Stomach (tissue), 4 donors: ENCODE measurements around the gene CLEC16A.

Experiments
- EP300 ChIP-seq: sonication (generic); formaldehyde crosslinking; IDR thresholded peaks from one replicate; pipeline ENCODE4 v1.6.1; 2017; ENCODE audit warnings: antibody characterized with exemption
- POLR2A ChIP-seq, 4 donors: fragments of 450-650 bp; IDR thresholded peaks; one replicate each; pipeline ENCODE4 v1.6.1; 2016; ENCODE audit warnings: antibody characterized with exemption in 4 of 4, control low read depth in 2 of 4, mild to moderate bottlenecking in 1 of 4, moderate library complexity in 1 of 4

- TF ChIP-seq EP300 = no peak
- TF ChIP-seq POLR2A (IDR thresholded peaks at IDR 0.05) = no peak
Observed at GRCh38 chr16:11025120-11025531, 80.8 kb downstream of the CLEC16A start.
